Nephron (organoid): ENCODE measurements around the gene SRC.

ENCODE experiments used
- H3K27ac Mint-ChIP-seq, 3 experiments: 2 replicates each; pipeline ENCODE4 v1.8.0; 2020; ENCODE audit warnings: mixed read lengths in 3 of 3, mild to moderate bottlenecking in 2 of 3, moderate library complexity in 1 of 3
- H3K27me3 Mint-ChIP-seq: 2 replicates; pipeline ENCODE4 v1.8.0; 2021; ENCODE audit warnings: low read depth, mild to moderate bottlenecking, moderate library complexity, mixed read lengths
- H3K36me3 Mint-ChIP-seq: 2 replicates; pipeline ENCODE4 v1.8.0; 2020; ENCODE audit warnings: low read depth, mixed read lengths
- H3K4me1 Mint-ChIP-seq: 2 replicates; pipeline ENCODE4 v1.8.0; 2020; ENCODE audit warnings: mixed read lengths
- H3K4me3 Mint-ChIP-seq, 3 experiments: 2 replicates each; pipeline ENCODE4 v1.8.0; 2020; ENCODE audit warnings: mild to moderate bottlenecking in 3 of 3, mixed read lengths in 3 of 3, moderate library complexity in 2 of 3
- H3K9me3 Mint-ChIP-seq: 2 replicates; pipeline ENCODE4 v1.8.0; 2020; ENCODE audit warnings: mixed read lengths
- TF ChIP-seq, protein P1 (sequence below), 3 experiments: fragments of 200-600 bp; sonication (generic); IDR thresholded peaks; one replicate each; pipeline ENCODE4 v1.5.0; 2021; ENCODE audit warnings: antibody characterized with exemption in 3 of 3; ENCODE audit not compliant: unreplicated experiment in 3 of 3

SRC gene

GRCh38 chr20:37359836-37360235 lies 13.9 kb downstream of the SRC start:
- H3K36me3 Mint-ChIP-seq = peaks cover 3% of the 10 kb centered on the region
- H3K4me3 Mint-ChIP-seq = peak overlapping the region in 1 of 3 experiments; percentile 57
- TF ChIP-seq, protein P1, sequence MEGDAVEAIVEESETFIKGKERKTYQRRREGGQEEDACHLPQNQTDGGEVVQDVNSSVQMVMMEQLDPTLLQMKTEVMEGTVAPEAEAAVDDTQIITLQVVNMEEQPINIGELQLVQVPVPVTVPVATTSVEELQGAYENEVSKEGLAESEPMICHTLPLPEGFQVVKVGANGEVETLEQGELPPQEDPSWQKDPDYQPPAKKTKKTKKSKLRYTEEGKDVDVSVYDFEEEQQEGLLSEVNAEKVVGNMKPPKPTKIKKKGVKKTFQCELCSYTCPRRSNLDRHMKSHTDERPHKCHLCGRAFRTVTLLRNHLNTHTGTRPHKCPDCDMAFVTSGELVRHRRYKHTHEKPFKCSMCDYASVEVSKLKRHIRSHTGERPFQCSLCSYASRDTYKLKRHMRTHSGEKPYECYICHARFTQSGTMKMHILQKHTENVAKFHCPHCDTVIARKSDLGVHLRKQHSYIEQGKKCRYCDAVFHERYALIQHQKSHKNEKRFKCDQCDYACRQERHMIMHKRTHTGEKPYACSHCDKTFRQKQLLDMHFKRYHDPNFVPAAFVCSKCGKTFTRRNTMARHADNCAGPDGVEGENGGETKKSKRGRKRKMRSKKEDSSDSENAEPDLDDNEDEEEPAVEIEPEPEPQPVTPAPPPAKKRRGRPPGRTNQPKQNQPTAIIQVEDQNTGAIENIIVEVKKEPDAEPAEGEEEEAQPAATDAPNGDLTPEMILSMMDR (IDR thresholded peaks at IDR 0.05; ENCODE audit: unreplicated experiment in 3 of 3) = no peak
- no peaks in the 10 kb centered on the region for H3K9me3 Mint-ChIP-seq
- H3K4me1 Mint-ChIP-seq = peaks cover 51% of the 10 kb centered on the region
- no peaks in the 10 kb centered on the region for H3K27me3 Mint-ChIP-seq
- H3K27ac Mint-ChIP-seq = peak overlapping the region; percentile 53 to 92 (median 64)

GRCh38 chr20:37360391-37361115 lies 14.6 kb downstream of the SRC start:
- H3K4me1 Mint-ChIP-seq = peaks cover 52% of the 10 kb centered on the region
- TF ChIP-seq, protein P1 (IDR thresholded peaks at IDR 0.05; ENCODE audit: unreplicated experiment in 3 of 3) = no peak
- peak overlapping the region; percentile 53 to 92 (median 64) for H3K27ac Mint-ChIP-seq
- no peaks in the 10 kb centered on the region for H3K27me3 Mint-ChIP-seq
- H3K36me3 Mint-ChIP-seq = peaks cover 10% of the 10 kb centered on the region
- no peaks in the 10 kb centered on the region for H3K9me3 Mint-ChIP-seq
- no peak overlapping the region for H3K4me3 Mint-ChIP-seq

GRCh38 chr20:37361336-37361735 lies 15.4 kb downstream of the SRC start:
- H3K4me3 Mint-ChIP-seq = no peak overlapping the region
- TF ChIP-seq, protein P1 (IDR thresholded peaks at IDR 0.05; ENCODE audit: unreplicated experiment in 3 of 3) = no peak
- H3K9me3 Mint-ChIP-seq = no peaks in the 10 kb centered on the region
- H3K27me3 Mint-ChIP-seq = no peaks in the 10 kb centered on the region
- peaks cover 45% of the 10 kb centered on the region for H3K4me1 Mint-ChIP-seq
- H3K27ac Mint-ChIP-seq = no peak overlapping the region
- H3K36me3 Mint-ChIP-seq = peaks cover 18% of the 10 kb centered on the region

GRCh38 chr20:37362231-37362792 lies 16.4 kb downstream of the SRC start:
- no peak overlapping the region for H3K4me3 Mint-ChIP-seq
- H3K27me3 Mint-ChIP-seq = no peaks in the 10 kb centered on the region
- no peaks in the 10 kb centered on the region for H3K9me3 Mint-ChIP-seq
- H3K36me3 Mint-ChIP-seq = peaks cover 28% of the 10 kb centered on the region
- H3K27ac Mint-ChIP-seq = no peak overlapping the region
- H3K4me1 Mint-ChIP-seq = peaks cover 42% of the 10 kb centered on the region
- TF ChIP-seq, protein P1 (IDR thresholded peaks at IDR 0.05; ENCODE audit: unreplicated experiment in 3 of 3) = no peak

- H3K36me3 Mint-ChIP-seq = peaks cover 33% of the 10 kb centered on the region
- TF ChIP-seq, protein P1 (IDR thresholded peaks at IDR 0.05; ENCODE audit: unreplicated experiment in 3 of 3) = no peak
- H3K27ac Mint-ChIP-seq = no peak overlapping the region
- no peak overlapping the region for H3K4me3 Mint-ChIP-seq
- H3K27me3 Mint-ChIP-seq = no peaks in the 10 kb centered on the region
- peaks cover 37% of the 10 kb centered on the region for H3K4me1 Mint-ChIP-seq
- H3K9me3 Mint-ChIP-seq = no peaks in the 10 kb centered on the region
These were observed 16.9 kb downstream of the SRC start for GRCh38 chr20:37362821-37363220.
